Measurements from ENCODE around the gene BCL2. TPM values are rescaled to one million over a fixed set of nuclear protein-coding genes. Genes with fewer than 3 reads are reported as not detected.
"Not testable (repeated sequence)": the region's sequence is repeated elsewhere in the genome, so short reads cannot be mapped to it uniquely, and the experiment has no call there.

Gene BCL2
- total RNA-seq, 4 donors from 2014 or later: 10.7 to 37.3 (median 24.2) TPM

DNA sequence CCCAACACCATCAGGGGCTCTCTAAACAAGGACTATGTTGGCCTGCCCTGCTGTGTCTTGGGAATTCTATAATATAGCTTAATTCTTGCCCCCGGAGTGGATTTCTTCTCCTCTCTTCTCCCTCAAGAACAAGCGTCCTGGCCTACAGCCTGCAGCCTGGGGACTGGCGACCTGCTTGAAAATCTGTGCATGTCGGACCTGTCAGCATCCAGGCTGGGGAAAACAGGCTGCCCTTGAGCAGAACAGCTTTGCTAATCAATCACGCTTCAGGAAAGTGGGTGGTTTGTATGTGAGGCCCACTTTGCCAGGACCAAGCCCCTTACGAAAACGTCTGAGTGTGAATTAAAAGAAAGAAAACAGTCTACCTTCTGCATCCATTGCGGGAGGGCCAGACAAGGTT lies 116.7 kb downstream of the BCL2 start:
- DNase-seq (ENCODE audit: low spot score in 2 of 2): no peak
- no peaks in the 10 kb centered on the region for H3K27me3 ChIP-seq
- 66% methylated on average over 8 of the region's 8 CpGs for WGBS
- H3K27ac ChIP-seq: peak overlapping the region; percentile 65
- no peaks in the 10 kb centered on the region for H3K9me3 ChIP-seq
- no peak overlapping the region for H3K4me3 ChIP-seq
- TF ChIP-seq POLR2A (IDR thresholded peaks at IDR 0.05) (no peak), POLR2AphosphoS5 (IDR thresholded peaks at IDR 0.05) (no peak), EP300 (IDR thresholded peaks at IDR 0.05) (no peak)
- TF ChIP-seq, protein P1, sequence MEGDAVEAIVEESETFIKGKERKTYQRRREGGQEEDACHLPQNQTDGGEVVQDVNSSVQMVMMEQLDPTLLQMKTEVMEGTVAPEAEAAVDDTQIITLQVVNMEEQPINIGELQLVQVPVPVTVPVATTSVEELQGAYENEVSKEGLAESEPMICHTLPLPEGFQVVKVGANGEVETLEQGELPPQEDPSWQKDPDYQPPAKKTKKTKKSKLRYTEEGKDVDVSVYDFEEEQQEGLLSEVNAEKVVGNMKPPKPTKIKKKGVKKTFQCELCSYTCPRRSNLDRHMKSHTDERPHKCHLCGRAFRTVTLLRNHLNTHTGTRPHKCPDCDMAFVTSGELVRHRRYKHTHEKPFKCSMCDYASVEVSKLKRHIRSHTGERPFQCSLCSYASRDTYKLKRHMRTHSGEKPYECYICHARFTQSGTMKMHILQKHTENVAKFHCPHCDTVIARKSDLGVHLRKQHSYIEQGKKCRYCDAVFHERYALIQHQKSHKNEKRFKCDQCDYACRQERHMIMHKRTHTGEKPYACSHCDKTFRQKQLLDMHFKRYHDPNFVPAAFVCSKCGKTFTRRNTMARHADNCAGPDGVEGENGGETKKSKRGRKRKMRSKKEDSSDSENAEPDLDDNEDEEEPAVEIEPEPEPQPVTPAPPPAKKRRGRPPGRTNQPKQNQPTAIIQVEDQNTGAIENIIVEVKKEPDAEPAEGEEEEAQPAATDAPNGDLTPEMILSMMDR (IDR thresholded peaks at IDR 0.05): no peak
- no peaks in the 10 kb centered on the region for H3K36me3 ChIP-seq
- peaks cover 31% of the 10 kb centered on the region for H3K4me1 ChIP-seq

DNA sequence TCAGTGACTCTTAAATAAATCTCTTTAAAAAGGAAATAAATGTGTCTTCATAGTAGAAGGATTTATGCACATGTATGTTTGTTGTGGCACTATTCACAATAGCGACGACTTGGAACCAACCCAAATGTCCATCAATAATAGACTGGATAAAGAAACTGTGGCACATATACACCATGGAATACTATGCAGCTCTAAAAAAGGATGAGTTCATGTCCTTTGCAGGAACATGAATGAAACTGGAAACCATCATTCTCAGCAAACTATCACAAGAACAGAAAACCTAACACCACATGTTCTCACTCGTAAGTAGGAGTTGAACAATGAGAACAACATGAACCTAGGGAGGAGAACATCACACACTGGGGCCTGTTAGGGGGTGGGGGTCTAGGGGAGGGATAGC lies 118.1 kb downstream of the BCL2 start:
- DNase-seq (ENCODE audit: low spot score in 2 of 2); H3K4me3 ChIP-seq; H3K27me3 ChIP-seq; H3K36me3 ChIP-seq; H3K9me3 ChIP-seq: not testable (repeated sequence)
- Histone ChIP-seq H3K27ac (peak overlapping the region; percentile 51), H3K4me1 (peaks cover 34% of the 10 kb centered on the region)
- 95% methylated on average over 3 of the region's 3 CpGs for WGBS

DNA sequence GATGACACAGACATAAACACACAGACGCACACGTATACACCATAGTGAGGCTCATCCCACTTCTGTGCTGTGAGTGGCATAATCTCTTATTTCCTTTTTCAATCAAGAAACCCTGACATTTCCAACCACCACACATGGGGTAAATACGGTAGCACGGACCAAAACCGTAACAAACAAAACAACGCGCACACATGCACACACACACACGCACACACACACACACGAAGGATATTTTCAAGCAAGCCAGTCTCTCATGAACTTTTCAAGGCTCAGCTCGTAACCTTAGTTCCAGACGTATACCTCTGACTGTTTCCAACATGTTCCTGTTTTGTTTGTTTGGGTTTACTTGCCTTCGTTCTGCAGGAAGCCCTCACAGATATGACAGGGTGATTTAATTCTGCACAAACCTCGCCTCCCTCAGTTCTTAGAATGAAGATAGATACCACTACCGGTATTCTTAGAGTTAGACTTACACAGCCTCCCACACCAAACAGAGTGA lies 119.8 kb downstream of the BCL2 start:
- Histone ChIP-seq H3K36me3 (no peaks in the 10 kb centered on the region), H3K9me3 (no peaks in the 10 kb centered on the region), H3K4me3 (peak overlapping the region; percentile 3), H3K27me3 (no peaks in the 10 kb centered on the region), H3K27ac (no peak overlapping the region), H3K4me1 (peaks cover 34% of the 10 kb centered on the region)
- no peak for DNase-seq (ENCODE audit: low spot score in 2 of 2)
- TF ChIP-seq POLR2AphosphoS5 (IDR thresholded peaks at IDR 0.05) (no peak), POLR2A (IDR thresholded peaks at IDR 0.05) (no peak)
- TF ChIP-seq, protein P1 (IDR thresholded peaks at IDR 0.05): no peak
- WGBS: 22% methylated on average over 14 of the region's 14 CpGs

DNA sequence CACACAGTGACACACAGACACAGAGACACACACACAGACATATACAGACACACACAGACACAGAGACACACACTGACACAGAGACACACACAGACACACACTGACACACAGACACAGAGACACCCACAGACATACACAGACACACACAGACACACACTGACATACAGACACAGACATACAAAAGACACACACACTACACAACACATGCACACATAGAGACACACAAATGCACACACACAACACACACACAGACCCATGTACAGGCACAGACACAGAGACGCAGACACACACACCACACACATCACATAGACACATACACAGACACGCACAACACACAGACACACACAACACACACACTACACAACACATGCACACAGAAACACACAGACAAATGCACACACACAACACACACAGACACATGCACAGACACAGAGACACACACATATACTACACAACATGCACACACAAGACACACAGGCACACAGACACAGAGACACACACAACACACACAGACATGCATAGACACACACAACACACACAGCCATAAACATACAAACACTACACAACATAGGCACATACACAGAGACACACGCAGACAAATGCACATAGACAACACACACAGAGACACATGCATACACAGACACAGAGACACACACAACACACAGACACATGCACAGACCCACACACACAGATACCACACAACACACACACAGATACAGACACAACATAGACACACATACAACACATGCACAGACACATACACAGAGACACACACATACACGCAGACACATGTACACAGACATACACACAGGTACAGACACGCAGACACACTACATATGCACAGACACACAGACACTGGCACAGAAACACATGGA lies 120.5 kb downstream of the BCL2 start:
- H3K9me3 ChIP-seq: no peaks in the 10 kb centered on the region
- H3K27ac ChIP-seq: no peak overlapping the region
- TF ChIP-seq, protein P1 (IDR thresholded peaks at IDR 0.05): no peak
- TF ChIP-seq EP300 (IDR thresholded peaks at IDR 0.05): no peak
- TF ChIP-seq POLR2AphosphoS5 (IDR thresholded peaks at IDR 0.05): no peak
- no peak for TF ChIP-seq POLR2A (IDR thresholded peaks at IDR 0.05)
- H3K4me3 ChIP-seq: peak overlapping the region; percentile 3
- peaks cover 34% of the 10 kb centered on the region for H3K4me1 ChIP-seq
- no peaks in the 10 kb centered on the region for H3K36me3 ChIP-seq
- H3K27me3 ChIP-seq: no peaks in the 10 kb centered on the region
- no peak for DNase-seq (ENCODE audit: low spot score in 2 of 2)
- 91% methylated on average over 5 of the region's 5 CpGs for WGBS

DNA sequence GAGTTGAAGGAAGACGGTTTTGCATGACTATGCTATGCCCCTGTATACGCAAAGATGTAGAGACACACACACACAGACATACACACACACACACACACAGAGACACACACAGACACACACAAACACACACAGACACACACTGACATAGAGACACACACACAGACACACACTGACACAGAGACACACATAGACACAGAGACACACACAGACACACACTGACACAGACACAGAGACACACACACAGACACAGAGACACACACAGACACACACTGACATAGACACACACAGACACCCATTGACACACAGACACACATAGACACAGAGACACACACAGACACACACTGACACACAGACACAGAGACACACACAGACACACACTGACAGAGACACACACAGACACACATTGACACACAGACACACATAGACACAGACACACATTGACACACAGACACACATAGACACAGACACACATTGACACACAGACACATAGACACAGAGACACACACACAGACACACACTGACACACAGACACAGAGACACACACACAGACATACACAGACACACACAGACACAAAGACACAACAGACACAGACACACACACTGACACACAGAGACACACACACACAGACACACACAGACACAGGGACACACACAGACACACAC lies 121.3 kb downstream of the BCL2 start:
- Histone ChIP-seq H3K4me3 (no peak overlapping the region), H3K4me1 (peaks cover 33% of the 10 kb centered on the region), H3K36me3 (no peaks in the 10 kb centered on the region), H3K9me3 (no peaks in the 10 kb centered on the region), H3K27ac (no peak overlapping the region), H3K27me3 (no peaks in the 10 kb centered on the region)
- TF ChIP-seq POLR2A (IDR thresholded peaks at IDR 0.05) (no peak), POLR2AphosphoS5 (IDR thresholded peaks at IDR 0.05) (no peak), EP300 (IDR thresholded peaks at IDR 0.05) (no peak)
- TF ChIP-seq, protein P1 (IDR thresholded peaks at IDR 0.05): no peak
- no peak for DNase-seq (ENCODE audit: low spot score in 2 of 2)
- 66% methylated on average over 2 of the region's 2 CpGs for WGBS
